IMR-90 (cell line): ENCODE data around the gene BOD1L1. TPM values are rescaled to one million over a fixed set of nuclear protein-coding genes. Genes with fewer than 3 reads are reported as not detected.

Experiments used
- ATAC-seq: fragments of 200-7000 bp; cut with Tn5 transposase; 2 replicates; pipeline ENCODE4 v1.9.1; 2020; ENCODE audit warnings: low read depth, mild to moderate bottlenecking, moderate library complexity
- BruUV-seq: library from RNA; stranded (reverse); fragments of 400-500 nt; replicated peaks from 2 replicates; lab custom pipeline; 2021; lab: Mats Ljungman, UMichigan
- CTCF ChIA-PET: fragments of 300-600 bp; formaldehyde crosslinking; extraction: SDS; loops from one replicate; lab custom pipeline; 2021; ENCODE audit warnings: antibody characterized with exemption; lab: Yijun Ruan, JAX
- POLR2A ChIA-PET: fragments of 300-600 bp; sonication (Branson Sonifier 250); formaldehyde crosslinking; loops from one replicate; lab custom pipeline; 2022; ENCODE audit warnings: antibody characterized with exemption; ENCODE audit not compliant: unreplicated experiment; lab: Charles Lee
- DNase-seq: peaks from one replicate; pipeline ENCODE4 v3.0.0; 2013
- H2AFZ ChIP-seq: replicated peaks from 2 replicates; pipeline ENCODE3; 2013; ENCODE audit warnings: low read length, mild to moderate bottlenecking; ENCODE audit not compliant: poor library complexity
- H2AK5ac ChIP-seq: 2 replicates; pipeline ENCODE4 v1.6.1; 2013; ENCODE audit warnings: low read depth, low read length, inconsistent platforms
- H2AK9ac ChIP-seq: replicated peaks from 2 replicates; pipeline ENCODE3; 2013; ENCODE audit warnings: mild to moderate bottlenecking, low read depth, low read length, moderate library complexity; ENCODE audit not compliant: poor library complexity
- H2BK120ac ChIP-seq: 2 replicates; pipeline ENCODE4 v1.6.1; 2013; ENCODE audit warnings: low read depth, low read length, inconsistent platforms
- H2BK15ac ChIP-seq: 3 replicates; pipeline ENCODE4 v1.6.1; 2013; ENCODE audit warnings: low read depth, low read length, inconsistent platforms
- H2BK20ac ChIP-seq: 2 replicates; pipeline ENCODE4 v1.6.1; 2013; ENCODE audit warnings: low read depth, mild to moderate bottlenecking, inconsistent platforms, low read length, moderate library complexity
- H2BK5ac ChIP-seq: 2 replicates; pipeline ENCODE4 v1.6.1; 2013; ENCODE audit warnings: mild to moderate bottlenecking, low read depth, low read length, inconsistent platforms; ENCODE audit not compliant: poor library complexity, severe bottlenecking
- H3K14ac ChIP-seq: replicated peaks from 2 replicates; pipeline ENCODE4 v1.6.1; 2013; ENCODE audit warnings: low read depth, low read length, inconsistent platforms
- H3K18ac ChIP-seq: 2 replicates; pipeline ENCODE4 v1.6.1; 2013; ENCODE audit warnings: low read depth, low read length, control low read depth
- H3K23ac ChIP-seq: 2 replicates; pipeline ENCODE4 v1.6.1; 2013; ENCODE audit warnings: low read depth, low read length, inconsistent platforms
- H3K27ac ChIP-seq: 2 replicates; pipeline ENCODE4 v1.5.1; 2013; ENCODE audit warnings: mild to moderate bottlenecking, control low read depth, low read length; ENCODE audit not compliant: insufficient read depth
- H3K27me3 ChIP-seq: 2 replicates; pipeline ENCODE4 v1.6.1; 2013; ENCODE audit warnings: low read length; ENCODE audit not compliant: control insufficient read depth, insufficient read depth
- H3K36me3 ChIP-seq: 2 replicates; pipeline ENCODE4 v1.6.1; 2013; ENCODE audit warnings: low read length, mixed read lengths; ENCODE audit not compliant: control insufficient read depth, insufficient read depth
- H3K4ac ChIP-seq: 2 replicates; pipeline ENCODE4 v1.6.1; 2013; ENCODE audit warnings: low read depth, low read length, inconsistent platforms
- H3K4me1 ChIP-seq: 2 replicates; pipeline ENCODE4 v1.6.1; 2013; ENCODE audit warnings: low read length, mixed read lengths; ENCODE audit not compliant: control insufficient read depth, insufficient read depth
- H3K4me2 ChIP-seq: 2 replicates; pipeline ENCODE4 v1.6.1; 2013; ENCODE audit warnings: low read depth, mild to moderate bottlenecking, control low read depth, low read length, moderate library complexity
- H3K4me3 ChIP-seq: 2 replicates; pipeline ENCODE4 v1.5.1; 2013; ENCODE audit warnings: low read depth, mild to moderate bottlenecking, control low read depth, low read length, moderate library complexity; ENCODE audit not compliant: insufficient read depth
- H3K56ac ChIP-seq: 2 replicates; pipeline ENCODE4 v1.6.1; 2013; ENCODE audit warnings: low read length, inconsistent platforms; ENCODE audit not compliant: insufficient read depth; ENCODE audit errors: extremely low read depth
- H3K79me1 ChIP-seq, 2 experiments: 2 replicates each; pipeline ENCODE4 v1.6.1; 2013; ENCODE audit warnings: low read length in 2 of 2, inconsistent platforms in 1 of 2, low read depth in 1 of 2
- H3K9ac ChIP-seq: 2 replicates; pipeline ENCODE4 v1.6.1; 2013; ENCODE audit warnings: low read depth, low read length, control low read depth
- H3K9me1 ChIP-seq: 2 replicates; pipeline ENCODE4 v1.6.1; 2013; ENCODE audit warnings: low read length, inconsistent platforms; ENCODE audit not compliant: insufficient read depth
- H3K9me3 ChIP-seq: 2 replicates; pipeline ENCODE4 v1.6.1; 2013; ENCODE audit warnings: low read length; ENCODE audit not compliant: control insufficient read depth, insufficient read depth
- H4K20me1 ChIP-seq: 2 replicates; pipeline ENCODE4 v1.6.1; 2013; ENCODE audit warnings: low read length, inconsistent platforms; ENCODE audit not compliant: insufficient read depth
- H4K5ac ChIP-seq: 2 replicates; pipeline ENCODE4 v1.6.1; 2013; ENCODE audit warnings: mild to moderate bottlenecking, low read depth, low read length, control low read depth
- H4K8ac ChIP-seq, 2 experiments: 2 replicates each; pipeline ENCODE4 v1.6.1; 2013; ENCODE audit warnings: low read depth in 2 of 2, low read length in 2 of 2, control low read depth in 1 of 2, inconsistent platforms in 1 of 2
- H4K91ac ChIP-seq: 2 replicates; pipeline ENCODE4 v1.6.1; 2013; ENCODE audit warnings: low read depth, low read length, inconsistent platforms; ENCODE audit not compliant: insufficient read depth
- BHLHE40 ChIP-seq: fragments of 150-350 bp; IDR thresholded peaks from 2 replicates; pipeline ENCODE4 v1.6.1; 2016; ENCODE audit warnings: mild to moderate bottlenecking, low read depth, low read length
- CEBPB ChIP-seq: IDR thresholded peaks from 2 replicates; pipeline ENCODE4 v1.6.1; 2012; ENCODE audit warnings: low read depth, low read length, improper control_type of control experiment
- CHD1 ChIP-seq: IDR thresholded peaks from 2 replicates; pipeline ENCODE4 v1.6.1; 2012; ENCODE audit warnings: low read depth, low read length, improper control_type of control experiment
- CTCF ChIP-seq: conservative IDR thresholded peaks from 2 replicates; pipeline ENCODE4 v1.5.1; 2012; ENCODE audit warnings: mild to moderate bottlenecking, low read depth, low read length, improper control_type of control experiment
- ELK1 ChIP-seq: fragments of 150-350 bp; IDR thresholded peaks from 2 replicates; pipeline ENCODE4 v1.6.1; 2016; ENCODE audit warnings: low read depth, mild to moderate bottlenecking, low read length, moderate library complexity, borderline replicate concordance
- FOS ChIP-seq: fragments of 150-350 bp; IDR thresholded peaks from 2 replicates; pipeline ENCODE4 v1.6.1; 2016; ENCODE audit warnings: low read depth, low read length
- MAFK ChIP-seq: IDR thresholded peaks from 2 replicates; pipeline ENCODE4 v1.6.1; 2012; ENCODE audit warnings: low read depth, low read length, improper control_type of control experiment
- MAZ ChIP-seq: IDR thresholded peaks from 2 replicates; pipeline ENCODE4 v1.6.1; 2012; ENCODE audit warnings: low read depth, mild to moderate bottlenecking, low read length, improper control_type of control experiment, moderate library complexity, borderline replicate concordance
- MXI1 ChIP-seq: IDR thresholded peaks from 2 replicates; pipeline ENCODE4 v1.6.1; 2012; ENCODE audit warnings: low read depth, mild to moderate bottlenecking, low read length, moderate library complexity, borderline replicate concordance
- NFE2L2 ChIP-seq: fragments of 150-350 bp; IDR thresholded peaks from 2 replicates; pipeline ENCODE4 v1.6.1; 2016; ENCODE audit warnings: low read depth, mild to moderate bottlenecking, low read length
- POLR2A ChIP-seq: IDR thresholded peaks from 2 replicates; pipeline ENCODE4 v1.6.1; 2012; ENCODE audit warnings: mild to moderate bottlenecking, low read depth, low read length
- RAD21 ChIP-seq: IDR thresholded peaks from 2 replicates; pipeline ENCODE4 v1.6.1; 2012; ENCODE audit warnings: low read length, improper control_type of control experiment
- RCOR1 ChIP-seq: IDR thresholded peaks from 2 replicates; pipeline ENCODE4 v1.6.1; 2012; ENCODE audit warnings: mild to moderate bottlenecking, low read length, improper control_type of control experiment; ENCODE audit not compliant: insufficient replicate concordance
- RFX5 ChIP-seq: IDR thresholded peaks from 2 replicates; pipeline ENCODE4 v1.8.0; 2012; ENCODE audit warnings: low read depth, mild to moderate bottlenecking, low read length, moderate library complexity
- SMC3 ChIP-seq: fragments of 150-350 bp; IDR thresholded peaks from 2 replicates; pipeline ENCODE4 v1.6.1; 2016; ENCODE audit warnings: low read depth, mild to moderate bottlenecking, antibody characterized with exemption, low read length, moderate library complexity
- USF2 ChIP-seq: fragments of 150-350 bp; IDR thresholded peaks from 2 replicates; pipeline ENCODE4 v1.6.1; 2017; ENCODE audit warnings: mild to moderate bottlenecking, antibody characterized with exemption, low read length, low read depth
- WGBS, 2 experiments: methylation state at CpG; one replicate each; pipeline versions ENCODE4 v1.1.5 to v1.1.7; 2013; ENCODE audit warnings: missing lambda C conversion rate in 2 of 2; ENCODE audit not compliant: insufficient read length in 1 of 2; ENCODE audit errors: extremely low coverage in 2 of 2; 5-methylcytosine and 5-hydroxymethylcytosine counted together
- dilution Hi-C: fragments of 300-500 bp; cut with HindIII; formaldehyde crosslinking; loops from one replicate; pipeline ENCODE4 v1.14.3; 2018; ENCODE audit warnings: low sequenced_read_pairs; ENCODE audit not compliant: unreplicated experiment
- in situ Hi-C: fragments of 300-500 bp; cut with MboI; formaldehyde crosslinking; loops from 3 replicates; pipeline ENCODE4 v1.14.3; 2019; ENCODE audit warnings: low sequenced_read_pairs, inconsistent platforms, mixed read lengths
- intact Hi-C: fragments of 100-400 bp; cut with micrococcal nuclease; formaldehyde crosslinking; loops from 2 replicates; pipeline ENCODE4 v1.10.0; 2022
- polyA plus RNA-seq, 3 experiments: library from polyadenylated mRNA; depleted of rRNA; stranded (reverse); fragments of >200 nt; gene quantifications; 2 replicates each; pipeline ENCODE4 v1.2.3, GENCODE V29; 2012; ENCODE audit warnings: low replicate concordance in 1 of 3
- total RNA-seq: library from RNA; depleted of rRNA; stranded (reverse); fragments of >200 nt; gene quantifications from 2 replicates; pipeline ENCODE4 v1.2.3, GENCODE V29; 2012

BOD1L1 gene
- total and polyA plus RNA-seq, 2 of the 4 experiments (the other 2 are of a cell fraction), result 13.5 to 26.9 TPM

- no peak for DNase-seq
- Histone ChIP-seq H3K79me1 (no peaks in the 10 kb centered on the region), H2BK120ac (no peak overlapping the region), H2BK15ac (no peak overlapping the region), H3K9me3 (peaks cover 15% of the 10 kb centered on the region), H2BK5ac (no peak overlapping the region), H2AK5ac (no peak overlapping the region), H4K8ac (no peak overlapping the region), H3K56ac (no peak overlapping the region), H4K20me1 (no peaks in the 10 kb centered on the region), H3K4me2 (no peak overlapping the region), H3K18ac (no peak overlapping the region), H2BK20ac (no peak overlapping the region), H2AFZ (peak overlapping the region; percentile 27), H4K91ac (no peak overlapping the region), H3K4me3 (no peak overlapping the region), H2AK9ac (peak overlapping the region; percentile 60), H3K4ac (no peak overlapping the region), H3K23ac (no peak overlapping the region), H4K5ac (no peak overlapping the region), H3K14ac (no peak overlapping the region), H3K9ac (no peak overlapping the region), H3K4me1 (no peaks in the 10 kb centered on the region), H3K27ac (no peak overlapping the region), H3K9me1 (no peaks in the 10 kb centered on the region), H3K27me3 (peaks cover 66% of the 10 kb centered on the region), H3K36me3 (no peaks in the 10 kb centered on the region)
- dilution Hi-C loops (no loop called here), in situ Hi-C loops (no loop called here), intact Hi-C loops (no loop called here)
- 24% methylated on average over 15 of the region's 17 CpGs; no CpG with 5 or more reads in 1 of the 2 experiments for WGBS, 2 experiments
- ChIA-PET POLR2A (no interaction called here), CTCF (no interaction called here)
- BruUV-seq, result no TSS peak
- TF ChIP-seq USF2 (no peak), POLR2A (no peak), RAD21 (no peak), NFE2L2 (no peak), CHD1 (no peak), SMC3 (no peak), MAFK (no peak), MAZ (no peak), ELK1 (no peak), CTCF (no peak), BHLHE40 (no peak), FOS (no peak), CEBPB (no peak), MXI1 (no peak), RCOR1 (no peak), RFX5 (no peak)
- ATAC-seq, result no peak
Measured at GRCh38 chr4:13523105-13523477, 104.4 kb downstream of the BOD1L1 start.
